HG02943 (cell line): ENCODE results near the gene SORL1.

Experiments
- ATAC-seq: cut with Tn5 transposase; IDR thresholded peaks from one replicate; pipeline ENCODE4 v1.9.1; 2021; ENCODE audit warnings: mild to moderate bottlenecking, low read depth, moderate library complexity; ENCODE audit not compliant: unreplicated experiment

SORL1 gene

GRCh38 chr11:121524233-121524631 is 72.1 kb downstream of the SORL1 start:
- ATAC-seq = no peak

- no peak for ATAC-seq
Observed at GRCh38 chr11:121525376-121525775, 73.3 kb downstream of the SORL1 start.

- no peak for ATAC-seq
Observed at GRCh38 chr11:121530257-121530656, 78.1 kb downstream of the SORL1 start.

GRCh38 chr11:121533601-121534000 is 81.5 kb downstream of the SORL1 start:
- ATAC-seq = no peak

- ATAC-seq = no peak
Observed at GRCh38 chr11:121534131-121535093, 82.3 kb downstream of the SORL1 start.

GRCh38 chr11:121535129-121535796 is 83.1 kb downstream of the SORL1 start:
- ATAC-seq = no peak

GRCh38 chr11:121536126-121536525 is 84.0 kb downstream of the SORL1 start:
- no peak for ATAC-seq

GRCh38 chr11:121538054-121538453 is 85.9 kb downstream of the SORL1 start:
- ATAC-seq = peak; percentile 66

GRCh38 chr11:121539000-121539399 is 86.9 kb downstream of the SORL1 start:
- no peak for ATAC-seq

GRCh38 chr11:121540627-121541026 is 88.5 kb downstream of the SORL1 start:
- no peak for ATAC-seq

GRCh38 chr11:121543836-121544380 is 91.8 kb downstream of the SORL1 start:
- no peak for ATAC-seq

GRCh38 chr11:121544956-121545355 is 92.8 kb downstream of the SORL1 start:
- ATAC-seq = no peak

- ATAC-seq = no peak
Observed at GRCh38 chr11:121547574-121547973, 95.5 kb downstream of the SORL1 start.

GRCh38 chr11:121550247-121551030 is 98.3 kb downstream of the SORL1 start:
- no peak for ATAC-seq

GRCh38 chr11:121551463-121551862 is 99.3 kb downstream of the SORL1 start:
- ATAC-seq = no peak

GRCh38 chr11:121552154-121552553 is 100.0 kb downstream of the SORL1 start:
- ATAC-seq = no peak

- no peak for ATAC-seq
Observed at GRCh38 chr11:121552644-121553043, 100.5 kb downstream of the SORL1 start.

- ATAC-seq = no peak
Observed at GRCh38 chr11:121553389-121553788, 101.3 kb downstream of the SORL1 start.

- ATAC-seq = no peak
Observed at GRCh38 chr11:121553806-121554205, 101.7 kb downstream of the SORL1 start.

- no peak for ATAC-seq
Observed at GRCh38 chr11:121554552-121554951, 102.4 kb downstream of the SORL1 start.

GRCh38 chr11:121555121-121555520 is 103.0 kb downstream of the SORL1 start:
- ATAC-seq = no peak
